SK-N-SH treated with all-trans-retinoic acid at 6 μM for 48 hours (cell line): ENCODE measurements around the gene SEMA5A.

ENCODE experiments used
- ARNTL ChIP-seq: fragments of 450-650 bp; formaldehyde crosslinking; IDR thresholded peaks from 2 replicates; pipeline ENCODE4 v1.5.0; 2020; ENCODE audit warnings: low read depth, mild to moderate bottlenecking, moderate library complexity, borderline replicate concordance
- CREB5 ChIP-seq: fragments of 250-450 bp; sonication (Bioruptor Pico); IDR thresholded peaks from 2 replicates; pipeline ENCODE4 v1.5.1; 2020; ENCODE audit warnings: low read depth, mild to moderate bottlenecking, moderate library complexity
- CSRNP3 ChIP-seq: fragments of 250-450 bp; sonication (Bioruptor Pico); IDR thresholded peaks from 2 replicates; pipeline ENCODE4 v1.5.1; 2021; ENCODE audit warnings: mild to moderate bottlenecking, moderate library complexity
- ESRRG ChIP-seq: fragments of 250-450 bp; sonication (Bioruptor Pico); IDR thresholded peaks from 2 replicates; pipeline ENCODE4 v1.6.1; 2021; ENCODE audit warnings: mild to moderate bottlenecking
- OSR1 ChIP-seq: fragments of 250-450 bp; sonication (Bioruptor Pico); IDR thresholded peaks from 2 replicates; pipeline ENCODE4 v1.8.0; 2022; ENCODE audit warnings: moderate library complexity, mild to moderate bottlenecking, inconsistent platforms
- POU6F1 ChIP-seq: fragments of 250-450 bp; sonication (Bioruptor Pico); IDR thresholded peaks from 2 replicates; pipeline ENCODE4 v1.8.0; 2021; ENCODE audit warnings: low read depth, mild to moderate bottlenecking, moderate library complexity, borderline replicate concordance
- TSHZ2 ChIP-seq: fragments of 250-450 bp; sonication (Bioruptor Pico); IDR thresholded peaks from 2 replicates; pipeline ENCODE4 v1.5.0; 2020; ENCODE audit warnings: mild to moderate bottlenecking, moderate library complexity

- TF ChIP-seq CREB5 (CRISPR knock-in tag) = no peak
- no peak for TF ChIP-seq ARNTL (CRISPR knock-in tag)
- TF ChIP-seq ESRRG (CRISPR knock-in tag) = no peak
- no peak for TF ChIP-seq OSR1
- TF ChIP-seq CSRNP3 = no peak
- no peak for TF ChIP-seq TSHZ2 (CRISPR knock-in tag)
- TF ChIP-seq POU6F1 (CRISPR knock-in tag) = no peak
Measured at GRCh38 chr5:9549941-9550340, 4.1 kb upstream of the SEMA5A start.
